GM12892 (cell line): Measurements from ENCODE around the gene FRMD5.

Experiments
- POLR2A ChIP-seq: IDR thresholded peaks from 2 replicates; pipeline ENCODE4 v1.6.1; 2011; ENCODE audit warnings: low read depth, low read length, control low read depth
- POLR2AphosphoS5 ChIP-seq: IDR thresholded peaks from 2 replicates; pipeline ENCODE4 v1.6.1; 2011; ENCODE audit warnings: low read depth, low read length, control low read depth

GRCh38 chr15:44038755-44039191 is 156.3 kb downstream of the FRMD5 start:
- TF ChIP-seq POLR2A (no peak), POLR2AphosphoS5 (no peak)
